Stimulated activated CD8-positive, alpha-beta memory T cell treated with anti-CD3 and anti-CD28 coated beads, Interleukin-7, amount 100 ng/mL, for 24 hours (primary cell): Measurements from ENCODE around the gene PHTF2.
"Not testable (repeated sequence)": the region's sequence is repeated elsewhere in the genome, so short reads cannot be mapped to it uniquely, and the experiment has no call there.

Experiments used
- DNase-seq: peaks from one replicate; pipeline ENCODE4 v3.0.0-alpha.2; 2020; ENCODE audit warnings: low read depth

The PHTF2 gene

GRCh38 chr7:77991656-77992055, 193.1 kb downstream of the PHTF2 start:
- no peak for DNase-seq

GRCh38 chr7:77993838-77994237, 195.3 kb downstream of the PHTF2 start:
- DNase-seq = no peak

DNA sequence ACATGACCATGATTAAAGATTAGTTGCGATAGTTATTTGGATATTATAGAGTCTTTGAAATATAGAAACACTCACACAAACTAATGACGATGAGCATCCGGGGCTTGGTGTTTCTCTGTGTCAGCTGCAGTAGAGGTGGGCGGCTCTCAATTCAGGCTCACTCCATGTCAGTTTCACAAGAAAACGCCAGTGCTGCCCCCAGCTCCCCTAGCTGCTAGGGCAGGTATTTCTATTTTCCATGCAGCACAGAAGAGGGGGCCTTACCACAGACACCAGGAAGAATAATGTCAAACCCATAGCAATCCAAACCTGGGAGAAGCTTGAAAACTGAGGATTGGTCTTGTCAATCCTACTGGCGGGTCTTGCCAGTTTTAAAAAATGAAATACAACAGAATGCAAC, 197.1 kb downstream of the PHTF2 start:
- no peak for DNase-seq

DNA sequence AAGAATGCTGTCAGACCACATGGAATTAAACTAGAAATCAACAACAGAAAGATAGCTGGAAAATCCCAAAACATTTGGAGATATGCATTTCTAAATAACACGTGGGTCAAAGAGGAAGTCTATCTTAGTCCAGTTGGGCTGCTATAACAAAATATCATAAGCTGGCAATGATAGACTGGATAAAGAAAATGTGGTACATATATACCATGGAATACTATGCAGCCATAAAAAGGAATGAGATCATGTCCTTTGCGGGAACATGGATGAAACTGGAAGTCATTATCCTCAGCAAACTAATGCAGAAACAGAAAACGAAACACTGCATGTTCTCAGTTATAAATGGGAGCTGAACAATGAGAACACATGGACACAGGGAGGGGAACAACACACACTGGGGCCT, 200.6 kb downstream of the PHTF2 start:
- not testable (repeated sequence) for DNase-seq

GRCh38 chr7:78002021-78002420, 203.4 kb downstream of the PHTF2 start:
- no peak for DNase-seq

- no peak for DNase-seq
These were observed 204.1 kb downstream of the PHTF2 start for GRCh38 chr7:78002715-78003114.

- no peak for DNase-seq
These were observed 207.6 kb downstream of the PHTF2 start for GRCh38 chr7:78006063-78006755.
